B cell (primary cell): ENCODE measurements around the gene OR4C13. TPM values are rescaled to one million over a fixed set of nuclear protein-coding genes. Genes with fewer than 3 reads are reported as not detected.

Source experiments
- ATAC-seq: fragments of 200-7000 bp; cut with Tn5 transposase; one replicate; pipeline ENCODE4 v1.10.0; 2021; ENCODE audit warnings: low read depth, mild to moderate bottlenecking, moderate number of reproducible peaks, moderate library complexity
- CTCF ChIA-PET: fragments of 350-600 bp; sonication (Branson Sonifier 250); formaldehyde crosslinking; loops from one replicate; lab custom pipeline; 2021; ENCODE audit warnings: antibody characterized with exemption, inconsistent platforms; lab: Charles Lee
- POLR2A ChIA-PET: fragments of 350-600 bp; sonication (Branson Sonifier 250); formaldehyde crosslinking; loops from one replicate; lab custom pipeline; 2021; ENCODE audit warnings: antibody characterized with exemption; lab: Charles Lee
- DNase-seq: peaks from one replicate; pipeline ENCODE4 v3.0.0; 2013
- H2AFZ ChIP-seq: 2 replicates; pipeline ENCODE4 v1.6.1; 2012; ENCODE audit warnings: mild to moderate bottlenecking, low read depth, low read length; ENCODE audit not compliant: insufficient read depth, poor library complexity, severe bottlenecking
- H3K27ac ChIP-seq, 2 donors: 1 replicate in 1 of 2; 2 replicates in 1 of 2; pipeline ENCODE4 v1.5.1; 2012 to 2013; ENCODE audit warnings: low read length in 2 of 2, mild to moderate bottlenecking in 2 of 2, moderate library complexity in 1 of 2
- H3K27me3 ChIP-seq, 4 experiments: fragments of 200-600 bp in 1 of 4; sonication (generic) in 1 of 4; replicated peaks in 1 of 4; 1 replicate in 2 of 4; 2 replicates in 2 of 4; pipeline versions ENCODE4 v1.6.1 to v1.7.0; 2013 to 2016; ENCODE audit warnings: low read length in 3 of 4, mild to moderate bottlenecking in 2 of 4, mixed read lengths in 1 of 4, moderate library complexity in 1 of 4; ENCODE audit not compliant: insufficient read depth in 4 of 4, control insufficient read depth in 3 of 4; ENCODE audit errors: control extremely low read depth in 1 of 4
- H3K36me3 ChIP-seq, 2 experiments: replicated peaks in 1 of 2; 1 replicate in 1 of 2; 2 replicates in 1 of 2; pipeline versions ENCODE4 v1.6.1 to v1.7.1; 2013; ENCODE audit warnings: low read length in 1 of 2; ENCODE audit not compliant: insufficient read depth in 2 of 2, control insufficient read depth in 1 of 2; ENCODE audit errors: control extremely low read depth in 1 of 2, extremely low read depth in 1 of 2
- H3K4me1 ChIP-seq, 2 donors: fragments of 200-600 bp in 1 of 2; sonication (generic) in 1 of 2; 1 replicate in 1 of 2; 2 replicates in 1 of 2; pipeline versions ENCODE4 v1.5.1 to v1.6.1; 2013 to 2017; ENCODE audit warnings: low read length in 2 of 2; ENCODE audit not compliant: control insufficient read depth in 2 of 2, insufficient read depth in 2 of 2
- H3K4me2 ChIP-seq: replicated peaks from 2 replicates; pipeline ENCODE3; 2012; ENCODE audit warnings: mild to moderate bottlenecking, low read depth, low read length; ENCODE audit not compliant: poor library complexity, severe bottlenecking
- H3K4me3 ChIP-seq, 5 experiments: fragments of 200-600 bp in 1 of 5; sonication (generic) in 1 of 5; 1 replicate in 3 of 5; 2 replicates in 2 of 5; pipeline versions ENCODE4 v1.5.1 to v1.7.0; 2011 to 2016; ENCODE audit warnings: low read length in 4 of 5, mild to moderate bottlenecking in 4 of 5, low read depth in 2 of 5, control low read depth in 1 of 5, moderate library complexity in 1 of 5; ENCODE audit not compliant: insufficient read depth in 1 of 5; ENCODE audit errors: control extremely low read depth in 1 of 5, extremely low read depth in 1 of 5
- H3K79me2 ChIP-seq: fragments of 200-600 bp; sonication (generic); one replicate; pipeline ENCODE4 v1.6.0; 2016; ENCODE audit warnings: low read length; ENCODE audit not compliant: control insufficient read depth, insufficient read depth
- H3K9ac ChIP-seq: fragments of 200-600 bp; sonication (generic); 2 replicates; pipeline ENCODE4 v1.6.1; 2017; ENCODE audit warnings: mild to moderate bottlenecking, low read length, moderate library complexity
- H3K9me3 ChIP-seq, 3 donors: one replicate each; pipeline versions ENCODE4 v1.6.1 to v1.7.1; 2013; ENCODE audit warnings: low read length in 2 of 3; ENCODE audit not compliant: control insufficient read depth in 2 of 3, insufficient read depth in 1 of 3; ENCODE audit errors: control extremely low read depth in 1 of 3
- H4K20me1 ChIP-seq: 2 replicates; pipeline ENCODE4 v1.6.0; 2012; ENCODE audit warnings: mild to moderate bottlenecking, low read length; ENCODE audit not compliant: insufficient read depth, control insufficient read depth, poor library complexity, severe bottlenecking
- H3K27ac Mint-ChIP-seq: one replicate; pipeline ENCODE4 v1.8.0; 2021; ENCODE audit warnings: mixed read lengths
- H3K27me3 Mint-ChIP-seq: one replicate; pipeline ENCODE4 v1.8.0; 2021; ENCODE audit warnings: mixed read lengths
- H3K4me1 Mint-ChIP-seq: one replicate; pipeline ENCODE4 v1.8.0; 2021; ENCODE audit warnings: mixed read lengths
- H3K4me3 Mint-ChIP-seq: one replicate; pipeline ENCODE4 v1.8.0; 2021; ENCODE audit warnings: mixed read lengths
- H3K9me3 Mint-ChIP-seq: one replicate; pipeline ENCODE4 v1.8.0; 2022; ENCODE audit warnings: mixed read lengths; ENCODE audit not compliant: insufficient read depth
- EZH2 ChIP-seq: IDR thresholded peaks from 2 replicates; pipeline ENCODE4 v1.6.1; 2012; ENCODE audit warnings: borderline replicate concordance, low read depth, mild to moderate bottlenecking, moderate library complexity, low read length; ENCODE audit not compliant: insufficient read depth, poor library complexity, severe bottlenecking
- WGBS: methylation state at CpG from one replicate; pipeline ENCODE4 v1.1.5; 2013; ENCODE audit warnings: missing lambda C conversion rate; ENCODE audit not compliant: insufficient coverage; 5-methylcytosine and 5-hydroxymethylcytosine counted together
- intact Hi-C: fragments of 100-400 bp; cut with micrococcal nuclease; formaldehyde crosslinking; loops from one replicate; pipeline ENCODE4 v1.10.0; 2022
- polyA plus RNA-seq: library from polyadenylated mRNA; depleted of rRNA; stranded (reverse); fragments of >200 nt; gene quantifications from 2 replicates; pipeline ENCODE4 v1.2.3, GENCODE V29; 2012
- total RNA-seq, 2 donors: library from RNA; stranded (reverse); fragments of 120-200 nt in 1 of 2; gene quantifications; 1 replicate in 1 of 2; 2 replicates in 1 of 2; pipeline versions ENCODE4 v1.2.3 to v1.2.4, GENCODE V29; 2013 to 2022
- TF ChIP-seq, protein P1 (sequence below): fragments of 200-600 bp; IDR thresholded peaks from one replicate; pipeline ENCODE4 v1.8.0; 2022; ENCODE audit warnings: antibody characterized with exemption, mild to moderate bottlenecking

The OR4C13 gene
- total and polyA plus RNA-seq, 2 donors (not counting 1 experiment from before 2014, with no cell fraction given) = not detected

DNA sequence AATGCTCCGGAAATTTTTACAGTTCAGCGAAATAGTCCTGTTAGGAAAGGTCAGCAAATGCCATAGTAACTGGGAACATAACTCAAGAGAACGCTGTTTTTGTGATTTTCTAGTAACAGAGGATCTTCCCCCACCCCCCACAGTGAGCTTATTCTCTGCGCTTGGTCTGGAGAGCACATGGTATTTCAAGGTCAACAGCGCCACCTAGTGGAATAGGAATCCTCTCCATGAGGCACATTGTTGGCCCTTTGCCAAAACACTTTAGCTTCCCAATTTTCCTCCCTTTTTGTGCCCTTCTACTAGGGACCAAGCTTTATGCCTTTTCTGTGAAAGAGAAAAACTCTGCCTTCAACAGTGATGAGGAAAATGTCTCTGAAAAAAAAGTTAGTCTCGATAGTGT, 43.4 kb downstream of the OR4C13 start:
- Histone ChIP-seq H3K79me2 (no peaks in the 10 kb centered on the region), H4K20me1 (no peaks in the 10 kb centered on the region), H3K27me3 (no peaks in the 10 kb centered on the region), H3K4me3 (no peak overlapping the region), H3K9ac (no peak overlapping the region), H3K27ac (no peak overlapping the region), H3K4me2 (no peak overlapping the region), H3K4me1 (no peaks in the 10 kb centered on the region), H3K36me3 (no peaks in the 10 kb centered on the region), H3K9me3 (peaks cover 0 to 4% (median 2%) of the 10 kb centered on the region in 3 donors), H2AFZ (no peak overlapping the region)
- DNase-seq (peak; percentile 20), ATAC-seq (no peak)
- Mint-ChIP-seq H3K27ac (no peak overlapping the region), H3K4me3 (no peak overlapping the region), H3K9me3 (peaks cover 2% of the 10 kb centered on the region), H3K4me1 (no peaks in the 10 kb centered on the region), H3K27me3 (no peaks in the 10 kb centered on the region)
- TF ChIP-seq EZH2 = no peak
- TF ChIP-seq, protein P1, sequence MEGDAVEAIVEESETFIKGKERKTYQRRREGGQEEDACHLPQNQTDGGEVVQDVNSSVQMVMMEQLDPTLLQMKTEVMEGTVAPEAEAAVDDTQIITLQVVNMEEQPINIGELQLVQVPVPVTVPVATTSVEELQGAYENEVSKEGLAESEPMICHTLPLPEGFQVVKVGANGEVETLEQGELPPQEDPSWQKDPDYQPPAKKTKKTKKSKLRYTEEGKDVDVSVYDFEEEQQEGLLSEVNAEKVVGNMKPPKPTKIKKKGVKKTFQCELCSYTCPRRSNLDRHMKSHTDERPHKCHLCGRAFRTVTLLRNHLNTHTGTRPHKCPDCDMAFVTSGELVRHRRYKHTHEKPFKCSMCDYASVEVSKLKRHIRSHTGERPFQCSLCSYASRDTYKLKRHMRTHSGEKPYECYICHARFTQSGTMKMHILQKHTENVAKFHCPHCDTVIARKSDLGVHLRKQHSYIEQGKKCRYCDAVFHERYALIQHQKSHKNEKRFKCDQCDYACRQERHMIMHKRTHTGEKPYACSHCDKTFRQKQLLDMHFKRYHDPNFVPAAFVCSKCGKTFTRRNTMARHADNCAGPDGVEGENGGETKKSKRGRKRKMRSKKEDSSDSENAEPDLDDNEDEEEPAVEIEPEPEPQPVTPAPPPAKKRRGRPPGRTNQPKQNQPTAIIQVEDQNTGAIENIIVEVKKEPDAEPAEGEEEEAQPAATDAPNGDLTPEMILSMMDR = peak; percentile 48
- POLR2A ChIA-PET = no interaction called here
- CTCF ChIA-PET = no interaction called here
- intact Hi-C loops = no loop called here
- WGBS = 21% methylated on average over 2 of the region's 6 CpGs

Other genes starting within 250 kb of the OR4C13 start
- gene OR4C12, start 30.1 kb downstream of the OR4C13 start, total RNA-seq = not detected in 2 replicates
- gene OR4C12, start 30.1 kb downstream of the OR4C13 start, polyA plus RNA-seq = not detected in 2 replicates
- not detected in 2 replicates for gene OR4C45, start 80.5 kb downstream of the OR4C13 start, total RNA-seq
- not detected in 2 replicates for gene OR4C45, start 80.5 kb downstream of the OR4C13 start, polyA plus RNA-seq